ENCODE results near the gene ACTN4.

GRCh38 chr19:38650172-38650775 lies 2.8 kb downstream of the ACTN4 start:
- TF ChIP-seq CTCF (IDR thresholded peaks at IDR 0.05) (no peak), EZH2 (IDR thresholded peaks at IDR 0.05) (no peak), EZH2phosphoT487 (IDR thresholded peaks at IDR 0.05) (no peak)

Data from neural progenitor cell (in vitro differentiated cells).